CD4-positive, alpha-beta T cell treated with Interleukin-2 at 100 ng/mL for 4 hours (primary cell): Measurements from ENCODE around the gene ZRANB3.
"Not testable (repeated sequence)": the region's sequence is repeated elsewhere in the genome, so short reads cannot be mapped to it uniquely, and the experiment has no call there.

ENCODE experiments used
- DNase-seq: peaks from one replicate; pipeline ENCODE4 v3.0.0-alpha.2; 2020; ENCODE audit warnings: low spot score

ZRANB3 gene

DNA sequence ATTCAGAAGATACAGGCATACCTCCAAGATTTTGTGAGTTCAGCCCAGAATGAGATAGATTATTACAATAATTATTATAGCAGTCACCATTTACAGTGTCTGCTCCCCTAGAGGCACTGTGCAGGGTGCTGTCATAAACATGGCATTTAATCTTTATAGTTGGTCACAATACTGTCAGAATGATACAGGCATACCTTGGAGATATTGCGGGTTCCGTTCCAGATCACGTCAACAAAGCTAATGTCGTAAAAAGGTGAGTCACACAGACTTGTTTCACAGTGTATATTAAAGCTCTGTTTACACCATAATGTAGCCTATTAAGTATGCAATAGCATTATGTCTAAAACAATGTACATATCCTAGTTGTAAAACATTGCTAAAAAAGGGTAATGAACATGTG lies 45.6 kb downstream of the ZRANB3 start:
- no peak for DNase-seq

DNA sequence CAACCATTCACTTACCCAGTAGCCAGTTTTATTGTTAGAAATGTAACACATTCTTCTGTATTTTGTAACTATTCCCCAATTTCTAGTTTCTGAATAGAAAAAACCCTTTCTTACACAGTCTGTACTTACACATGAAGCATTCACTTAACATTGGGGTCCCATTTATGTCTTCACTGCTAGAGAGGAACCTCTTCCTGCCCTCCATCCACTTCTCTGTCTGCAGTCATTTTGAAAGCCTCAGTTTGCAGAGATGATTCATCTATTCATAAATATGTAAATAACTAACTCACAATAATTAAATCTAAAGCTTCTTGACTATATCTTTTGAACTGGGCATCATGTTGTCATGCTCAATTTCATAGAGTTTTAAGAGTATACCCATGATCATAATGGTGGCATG lies 55.9 kb downstream of the ZRANB3 start:
- no peak for DNase-seq

DNA sequence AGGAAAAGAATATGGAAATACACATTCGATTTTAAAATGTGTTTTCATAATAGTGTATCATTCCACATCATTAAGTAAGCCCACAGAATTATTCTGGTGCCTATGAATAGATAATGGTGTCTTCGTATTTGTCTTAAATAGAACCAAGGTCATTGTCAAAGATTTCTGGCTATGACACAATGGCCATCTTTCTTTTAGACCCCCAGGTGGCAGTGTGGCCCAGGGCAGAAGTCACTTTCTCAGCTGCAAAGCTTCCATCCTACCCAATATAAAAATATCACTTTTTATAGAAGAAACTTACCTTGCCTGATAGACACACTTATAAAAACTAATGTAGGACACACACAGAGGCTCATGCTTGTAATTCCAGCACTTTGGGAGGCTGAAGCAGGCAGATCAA lies 57.5 kb downstream of the ZRANB3 start:
- peak; percentile 16 for DNase-seq

DNA sequence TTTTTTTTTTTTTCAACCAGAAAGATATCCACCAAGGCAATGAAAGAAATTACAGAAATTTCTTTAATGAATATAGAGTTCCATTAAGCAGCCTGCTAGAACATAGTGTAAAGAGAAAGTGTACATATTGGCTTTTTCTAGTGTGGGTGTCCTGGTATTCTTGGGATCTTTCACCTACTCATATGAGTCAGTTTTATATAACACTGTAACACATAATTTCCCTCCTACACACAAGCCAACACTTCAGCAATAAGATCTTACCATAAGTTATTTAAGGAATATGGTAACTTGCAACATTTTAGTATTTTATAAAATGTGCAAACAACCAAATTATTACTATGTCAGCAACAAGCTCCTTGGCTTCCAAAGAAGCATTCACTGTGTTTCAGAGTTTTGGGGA lies 59.9 kb downstream of the ZRANB3 start:
- DNase-seq = no peak

DNA sequence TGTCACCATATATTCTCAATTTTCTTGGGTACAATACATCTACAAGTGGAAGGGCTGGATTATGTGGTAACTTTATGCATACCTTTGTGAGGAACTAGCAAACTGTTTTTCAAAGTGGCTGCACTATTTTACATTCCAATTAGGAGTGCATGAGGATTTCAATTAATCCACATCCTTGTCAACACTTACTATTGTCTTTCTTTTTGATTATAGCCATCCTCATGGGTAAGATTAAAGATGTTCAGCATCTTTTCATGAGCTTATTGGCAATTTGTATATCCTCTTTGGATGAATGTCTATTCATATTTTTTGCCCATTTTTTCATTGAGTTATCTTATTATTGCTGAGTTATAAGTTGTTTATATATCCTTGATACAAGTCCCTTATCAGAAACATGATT lies 73.7 kb downstream of the ZRANB3 start:
- no peak for DNase-seq

DNA sequence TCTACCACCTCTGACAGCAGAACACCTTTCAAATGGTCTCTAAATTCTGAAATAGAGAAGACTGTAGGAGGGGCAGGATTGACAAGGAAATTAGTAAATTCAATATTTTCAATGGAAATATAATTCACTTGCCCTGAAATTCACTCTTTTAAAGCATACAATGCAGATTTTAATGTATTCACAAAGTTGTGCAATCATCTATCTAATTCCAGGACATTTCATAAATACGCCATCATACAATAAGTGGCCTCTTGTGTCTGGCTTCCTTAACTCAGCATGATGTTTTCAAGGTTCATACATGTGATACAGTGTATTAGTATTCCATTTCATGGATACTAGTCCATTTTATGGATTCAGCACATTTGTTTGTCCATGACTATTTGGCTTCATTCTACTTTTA lies 74.2 kb downstream of the ZRANB3 start:
- no peak for DNase-seq

DNA sequence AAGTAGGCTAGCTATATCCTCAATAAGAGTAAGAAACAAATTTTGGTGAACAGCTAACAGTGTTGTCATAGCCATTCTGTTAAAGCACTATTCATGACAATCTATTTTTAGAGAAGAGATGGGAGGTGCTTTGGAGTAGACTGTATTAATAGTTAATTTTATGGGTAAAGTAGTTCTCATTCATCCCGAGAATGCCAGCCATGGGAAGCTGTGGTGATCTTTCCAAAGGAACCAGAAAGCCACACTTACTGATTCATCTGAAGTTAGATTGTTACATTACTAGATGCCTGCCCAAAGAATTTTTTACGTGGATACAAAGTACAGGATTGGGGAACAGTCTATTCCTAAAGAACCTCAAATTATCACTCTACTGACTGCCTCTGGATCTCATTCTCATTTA lies 74.6 kb downstream of the ZRANB3 start:
- DNase-seq = no peak

DNA sequence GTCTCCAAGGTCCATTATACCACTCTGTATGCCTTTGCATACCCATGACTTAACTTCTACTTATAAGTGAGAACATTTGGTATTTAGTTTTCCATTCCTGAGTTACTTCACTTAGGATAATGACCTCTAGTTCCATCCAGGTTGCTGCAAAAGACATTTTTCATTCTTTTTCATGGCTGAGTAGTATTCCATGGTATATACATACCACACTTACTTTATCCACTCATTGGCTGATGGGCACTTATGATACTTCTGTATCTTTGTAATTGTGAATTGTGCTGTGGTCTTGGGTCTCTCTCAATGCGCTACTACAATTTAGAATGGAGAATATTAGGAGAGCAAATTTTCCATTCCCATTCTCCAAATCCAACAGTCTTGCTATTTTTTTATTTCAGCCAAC lies 76.4 kb downstream of the ZRANB3 start:
- no peak for DNase-seq

DNA sequence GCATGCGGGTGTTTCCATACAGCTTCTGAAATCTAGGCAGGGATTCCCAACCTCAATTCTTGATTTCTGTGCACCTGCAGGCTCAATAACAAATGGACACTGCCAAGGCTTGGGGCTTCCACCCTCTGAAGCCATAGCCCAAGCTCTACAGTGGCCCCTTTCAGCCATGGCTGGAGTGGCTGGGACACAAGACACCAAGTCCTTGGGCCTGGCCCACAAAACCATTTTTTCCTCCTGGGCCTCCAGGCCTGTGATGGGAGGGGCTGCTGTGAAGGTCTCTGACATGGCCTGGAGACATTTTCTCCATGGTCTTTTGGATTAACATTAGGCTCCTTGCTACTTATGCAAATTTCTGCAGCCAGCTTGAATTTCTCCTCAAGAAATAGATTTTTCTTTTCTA lies 78.0 kb downstream of the ZRANB3 start:
- not testable (repeated sequence) for DNase-seq

DNA sequence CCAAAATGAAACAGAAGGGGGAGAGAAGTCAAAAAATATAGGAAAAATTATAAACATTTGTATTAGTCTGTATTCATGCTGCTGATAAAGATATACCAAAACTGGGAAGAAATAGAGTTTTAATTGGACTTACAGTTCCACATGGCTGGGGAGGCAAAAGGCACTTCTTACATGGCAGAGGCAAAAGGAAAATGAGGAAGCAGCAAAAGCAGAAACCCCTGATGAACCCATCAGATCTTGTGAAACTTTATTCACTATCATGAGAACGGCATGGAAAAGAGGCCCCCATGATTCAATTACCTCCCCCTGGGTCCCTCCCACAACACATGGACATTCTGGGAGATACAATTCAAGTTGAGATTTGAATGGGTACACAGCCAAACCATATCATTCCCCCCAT lies 79.1 kb downstream of the ZRANB3 start:
- no peak for DNase-seq

DNA sequence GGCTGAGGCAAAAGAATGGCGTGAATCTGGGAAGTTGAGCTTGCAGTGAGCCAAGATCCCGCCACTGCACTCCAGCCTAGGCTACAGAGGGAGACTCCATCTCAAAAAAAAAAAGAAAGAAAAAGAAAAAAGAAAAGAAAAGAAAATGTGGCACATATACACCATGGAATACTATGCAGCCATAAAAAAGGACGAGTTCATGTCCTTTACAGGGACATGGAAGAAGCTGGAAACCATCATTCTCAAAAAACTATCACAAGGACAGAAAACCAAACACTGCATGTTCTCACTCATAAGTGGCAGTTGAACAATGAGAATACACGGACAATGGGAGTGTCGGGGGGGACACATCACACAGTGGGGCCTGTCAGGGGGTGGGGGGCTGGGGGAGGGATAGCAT lies 88.0 kb downstream of the ZRANB3 start:
- not testable (repeated sequence) for DNase-seq

DNA sequence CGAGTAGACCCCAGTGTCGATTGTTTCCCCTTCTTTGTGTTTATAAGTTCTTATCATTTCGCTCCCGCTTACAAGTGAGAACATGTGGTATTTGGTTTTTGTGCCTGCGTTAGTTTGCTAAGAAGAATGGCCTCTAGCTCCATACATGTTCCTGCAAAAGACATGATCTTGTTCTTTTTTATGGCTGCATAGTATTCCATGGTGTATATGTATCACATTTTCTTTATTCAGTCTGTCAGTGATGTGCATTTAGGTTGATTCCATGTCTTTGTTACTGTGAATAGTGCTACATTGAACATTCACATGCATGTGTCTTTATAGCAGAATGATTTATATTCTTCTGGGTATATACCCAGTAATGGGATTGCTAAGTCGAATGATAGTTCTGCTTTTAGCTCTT lies 95.9 kb downstream of the ZRANB3 start:
- DNase-seq = not testable (repeated sequence)

DNA sequence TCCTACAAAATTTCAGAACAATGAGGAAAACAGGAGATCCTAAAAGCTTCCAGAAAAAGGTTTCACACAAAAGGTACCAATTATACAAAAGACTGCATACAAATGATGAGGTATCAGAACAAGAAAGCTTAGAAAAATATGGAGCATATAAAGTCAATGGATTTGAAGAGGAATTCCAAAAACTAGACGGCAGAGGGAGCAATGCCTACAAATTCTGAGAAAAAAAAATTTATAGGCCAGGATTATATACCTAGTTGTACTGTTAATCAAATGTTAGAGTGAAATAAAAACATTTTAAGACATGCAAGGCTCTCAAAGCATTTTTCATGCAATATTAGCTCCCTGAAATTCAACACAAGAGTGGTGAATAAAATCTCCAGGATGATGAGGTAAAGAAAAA lies 106.2 kb downstream of the ZRANB3 start:
- DNase-seq = no peak

DNA sequence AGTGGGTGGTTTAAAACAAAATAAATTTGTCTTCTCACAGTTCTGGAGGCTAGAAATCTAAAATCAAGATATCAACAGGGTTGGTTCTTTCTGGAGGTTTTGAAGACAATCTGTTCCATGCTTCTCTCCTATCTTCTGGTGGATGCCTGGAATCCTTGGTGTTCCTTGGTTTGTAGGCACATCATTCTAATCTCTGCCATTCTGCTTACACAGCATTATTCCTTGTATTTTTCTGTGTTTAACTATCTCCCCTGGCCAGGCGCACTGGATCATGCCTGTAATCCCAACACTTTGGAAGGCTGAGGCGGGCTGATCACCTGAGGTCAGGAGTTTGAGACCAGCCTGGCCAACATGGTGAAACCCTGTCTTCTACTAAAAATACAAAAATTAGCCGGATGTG lies 108.1 kb downstream of the ZRANB3 start:
- DNase-seq = no peak

DNA sequence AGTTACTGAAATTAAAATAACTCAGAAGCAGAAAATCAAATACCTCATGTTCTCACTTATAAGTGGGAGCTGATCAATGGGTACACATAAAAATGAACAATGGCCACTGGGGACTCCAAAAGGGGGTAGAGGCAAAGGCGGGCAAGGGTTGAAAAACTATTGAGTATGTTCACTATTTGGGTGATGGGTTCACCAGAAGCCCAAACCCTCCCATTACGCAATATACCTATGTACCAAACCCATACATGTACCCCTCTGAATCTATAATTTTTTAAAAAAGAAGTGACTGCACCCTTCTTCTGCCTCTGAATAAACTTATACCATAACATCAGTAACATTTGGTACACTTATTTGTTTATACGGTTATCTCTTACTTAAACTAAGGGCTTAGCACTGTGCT lies 119.4 kb downstream of the ZRANB3 start:
- no peak for DNase-seq

DNA sequence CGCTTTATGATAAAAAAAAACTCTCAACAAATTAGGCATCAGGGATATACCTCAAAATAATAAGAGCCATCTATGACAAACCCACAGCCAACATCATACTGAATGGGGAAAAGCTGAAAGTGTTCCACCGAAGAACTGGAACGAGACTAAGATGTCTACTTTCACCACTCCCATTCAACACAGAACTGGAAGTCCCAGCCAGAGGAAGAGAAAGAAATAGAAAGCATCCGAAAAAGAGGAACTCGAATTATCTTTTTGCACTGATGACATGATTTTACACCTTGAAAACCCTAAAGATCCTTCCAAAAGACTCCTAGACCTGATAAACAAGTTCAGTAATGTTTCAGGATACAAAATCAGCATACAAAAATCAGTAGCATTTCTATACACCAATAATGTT lies 121.6 kb downstream of the ZRANB3 start:
- DNase-seq = no peak

DNA sequence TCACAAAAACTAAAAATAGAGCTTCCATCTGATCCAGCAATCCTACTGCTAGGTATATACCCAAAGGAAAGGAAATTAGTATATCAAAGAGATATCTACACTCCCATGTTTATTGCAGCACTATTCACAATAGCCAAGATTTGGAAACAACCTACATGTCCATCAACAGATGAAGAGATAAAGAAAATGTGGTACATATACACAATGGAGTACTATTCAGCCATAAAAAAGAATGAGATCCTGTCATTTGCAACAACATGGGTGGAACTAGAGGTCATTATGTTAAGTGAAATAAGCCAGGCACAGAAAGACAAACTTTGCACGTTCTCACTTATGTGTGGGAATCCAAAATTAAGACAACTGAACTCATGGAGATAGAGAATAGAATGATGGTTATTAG lies 134.8 kb downstream of the ZRANB3 start:
- not testable (repeated sequence) for DNase-seq

DNA sequence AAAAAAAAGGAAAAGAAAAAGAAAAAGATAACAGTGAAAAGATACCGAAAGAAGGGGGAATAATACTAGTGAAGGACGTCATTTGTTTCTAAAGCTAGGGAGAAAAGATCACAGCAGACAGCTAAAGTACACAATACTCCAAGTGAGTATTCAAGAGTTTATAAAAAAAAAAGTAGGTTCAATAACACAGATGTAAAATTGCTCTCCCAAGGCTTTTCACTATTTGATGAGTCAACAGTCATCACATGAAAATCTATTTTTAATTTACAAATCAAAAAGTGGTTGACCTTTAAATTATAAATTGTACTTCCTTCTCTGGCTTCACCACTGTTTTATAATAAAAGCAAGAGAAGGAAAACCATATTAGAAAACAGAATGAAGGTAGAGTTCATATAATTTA lies 144.0 kb downstream of the ZRANB3 start:
- DNase-seq = no peak

DNA sequence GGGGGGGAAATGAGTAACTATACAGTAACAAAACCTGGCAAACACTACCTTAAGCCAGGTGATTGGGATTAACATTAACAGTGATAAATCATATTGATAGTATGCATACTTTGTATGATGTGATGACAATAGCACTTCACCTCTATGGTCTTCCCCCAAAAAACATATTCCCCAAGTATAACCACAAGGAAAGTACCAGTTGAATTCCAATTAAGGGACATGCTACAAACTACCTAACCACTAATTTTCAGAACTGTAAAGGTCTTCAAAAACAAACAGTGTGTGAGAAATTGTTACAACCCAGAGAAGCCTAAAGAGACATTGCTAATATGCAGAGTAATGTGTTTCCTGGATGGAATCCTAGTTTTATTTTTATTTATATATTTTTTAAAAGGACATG lies 152.4 kb downstream of the ZRANB3 start:
- no peak for DNase-seq

DNA sequence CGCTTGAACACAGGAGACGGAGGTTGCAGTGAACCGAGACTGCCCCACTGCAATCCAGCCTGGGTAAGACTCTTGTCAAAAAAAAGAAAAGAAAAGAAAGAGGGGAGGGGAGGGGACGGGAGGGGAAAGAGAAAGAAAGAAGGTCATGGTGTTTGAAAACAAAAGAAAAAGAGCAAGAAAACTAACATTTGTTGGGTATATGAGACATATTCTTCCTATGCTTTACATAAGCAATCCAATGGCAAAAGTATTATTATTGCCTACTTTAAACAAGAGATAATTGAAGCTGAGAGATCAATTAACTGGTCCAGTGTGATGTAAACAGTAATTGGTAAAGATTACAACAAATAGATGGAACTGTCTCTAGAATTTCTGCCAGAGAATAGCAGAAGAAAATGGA lies 157.3 kb downstream of the ZRANB3 start:
- no peak for DNase-seq

DNA sequence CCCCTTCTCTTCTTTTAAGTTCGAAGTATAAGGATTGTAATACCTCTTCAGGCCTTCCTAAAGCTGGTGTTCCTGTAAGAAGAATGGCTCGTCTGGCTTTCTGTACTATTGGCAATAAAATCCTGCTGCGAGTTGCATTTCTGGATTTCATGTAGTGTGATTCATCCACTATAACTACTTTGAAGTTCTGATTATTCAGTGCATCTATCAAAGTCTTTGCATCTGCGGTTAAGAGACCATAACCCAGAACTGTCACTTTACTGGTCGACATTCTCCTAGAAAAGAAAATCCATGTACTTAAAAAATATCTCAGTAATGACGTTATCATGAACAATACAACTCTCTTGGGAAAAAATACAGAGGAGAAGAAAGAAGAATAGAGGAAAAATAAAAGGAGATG lies 181.1 kb downstream of the ZRANB3 start:
- DNase-seq = no peak

DNA sequence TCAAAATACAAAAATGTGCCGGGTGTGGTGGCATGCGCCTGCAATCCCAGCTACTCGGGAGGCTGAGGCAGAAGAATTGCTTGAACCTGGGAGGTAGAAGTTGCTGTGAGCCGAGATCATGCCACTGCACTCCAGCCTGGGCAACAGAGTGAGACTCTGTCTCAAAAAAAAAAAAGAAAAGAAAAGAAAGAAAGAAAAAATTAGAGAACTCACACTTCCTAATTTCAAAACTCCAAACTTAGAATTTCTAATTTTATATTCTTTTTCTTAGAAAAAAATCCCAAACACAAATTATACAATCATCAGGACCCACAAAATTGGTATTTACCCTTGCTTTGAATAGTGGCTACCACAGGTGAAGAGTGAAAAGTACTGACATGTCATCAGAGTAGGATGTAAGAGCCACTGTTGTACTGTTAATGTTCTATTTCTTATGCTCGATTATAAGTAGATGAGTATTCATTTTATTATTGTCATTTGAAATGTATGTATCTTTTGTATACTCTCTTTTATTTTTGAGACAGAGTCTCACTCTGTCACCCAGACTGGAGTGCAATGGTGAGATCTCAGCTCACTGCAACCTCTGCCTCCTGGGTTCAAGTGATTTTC lies 182.8 kb downstream of the ZRANB3 start:
- not testable (repeated sequence) for DNase-seq

DNA sequence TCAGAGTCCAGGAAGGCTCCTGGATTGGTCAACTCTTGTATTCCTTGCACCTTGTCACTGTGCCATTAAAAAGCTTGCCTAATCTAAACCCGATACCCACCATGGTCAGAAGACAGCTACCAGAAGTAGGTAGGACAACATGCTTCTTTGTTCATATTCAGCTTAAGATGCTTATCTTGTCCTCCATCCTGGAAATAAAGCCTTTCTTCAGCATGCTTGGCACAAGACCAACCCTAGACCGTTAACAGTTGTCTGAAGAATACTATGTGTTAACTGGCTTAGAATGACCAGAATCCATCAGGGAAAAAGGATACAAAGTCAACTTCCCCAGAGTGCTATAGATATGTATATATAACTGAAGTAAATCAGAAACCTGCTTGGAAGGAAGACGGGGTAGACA lies 193.9 kb downstream of the ZRANB3 start:
- DNase-seq = no peak

DNA sequence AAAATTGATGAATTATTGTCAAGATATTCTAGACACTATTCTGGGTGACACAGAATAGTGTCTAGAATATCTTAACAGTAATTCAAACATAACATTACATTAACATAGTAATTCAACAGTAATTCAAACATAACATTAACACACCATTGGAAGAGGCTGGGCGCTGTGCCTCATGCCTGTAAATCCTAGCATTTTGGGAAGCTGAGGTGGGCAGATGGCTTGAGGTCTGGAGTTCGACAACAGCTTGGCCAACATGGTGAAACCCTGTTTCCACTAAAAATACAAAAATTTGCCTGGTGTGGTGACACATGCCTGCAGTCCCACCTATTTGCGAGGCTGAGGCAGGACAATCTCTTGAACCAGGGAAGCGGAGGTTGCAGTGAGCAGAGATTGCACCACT lies 195.8 kb downstream of the ZRANB3 start:
- DNase-seq = no peak

DNA sequence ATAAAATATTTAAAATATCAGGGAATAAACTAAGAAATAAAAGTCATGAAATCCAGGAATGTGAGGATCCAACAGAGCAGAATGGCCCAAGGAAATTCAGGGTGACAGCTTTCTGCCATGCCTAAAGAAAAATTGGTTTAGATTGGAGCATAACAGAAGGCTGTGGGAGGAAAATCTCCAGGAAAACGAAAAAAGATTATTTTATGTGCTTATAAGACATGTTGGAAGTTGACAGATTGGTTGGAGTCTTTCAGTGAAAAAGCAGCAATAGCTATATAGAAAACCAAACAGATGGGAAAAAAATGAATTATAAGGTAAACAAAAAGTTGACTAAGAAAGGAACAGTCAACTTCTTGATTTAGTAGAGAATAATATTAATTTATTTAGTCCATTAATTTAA lies 203.9 kb downstream of the ZRANB3 start:
- no peak for DNase-seq
